Stomach (tissue), 4 donors: ENCODE measurements around the gene SIK2.

Source experiments
- CTCF ChIP-seq, 7 experiments: fragments of 450-650 bp in 4 of 7; fragments of 200-600 bp in 3 of 7; sonication (generic) in 3 of 7; IDR thresholded peaks; one replicate each; pipeline ENCODE4 v1.5.1; 2016 to 2019; ENCODE audit warnings: antibody characterized with exemption in 7 of 7, control low read depth in 2 of 7, mild to moderate bottlenecking in 1 of 7
- POLR2AphosphoS5 ChIP-seq, 3 donors: sonication (generic); formaldehyde crosslinking; IDR thresholded peaks; one replicate each; pipeline ENCODE4 v1.6.1; 2016; ENCODE audit warnings: antibody characterized with exemption in 3 of 3

GRCh38 chr11:111691176-111691575, 88.9 kb downstream of the SIK2 start:
- TF ChIP-seq CTCF (IDR thresholded peaks at IDR 0.05) (no peak), POLR2AphosphoS5 (IDR thresholded peaks at IDR 0.05) (no peak)
